Urothelium cell line (cell line): ENCODE results near the gene COPA.
A peak's percentile ranks its signal among the peaks of the same experiment; 100 is the strongest.

Experiments used
- DNase-seq: peaks from one replicate; pipeline ENCODE4 v3.0.0; 2011; ENCODE audit warnings: low spot score, mixed read lengths
- FAIRE-seq: peaks from 2 replicates; lab custom pipeline; 2011; peaks lifted over from hg19 to GRCh38; lab: Jason Lieb, UNC

The COPA gene

GRCh38 chr1:160363010-160363409 lies 20.0 kb upstream of the COPA start:
- no peak for DNase-seq
- FAIRE-seq: no peak

GRCh38 chr1:160362168-160362957 lies 19.3 kb upstream of the COPA start:
- FAIRE-seq: no peak
- no peak for DNase-seq

- DNase-seq (no peak), FAIRE-seq (no peak)
Observed at GRCh38 chr1:160361814-160362167, 18.7 kb upstream of the COPA start.

GRCh38 chr1:160361199-160361598 lies 18.1 kb upstream of the COPA start:
- FAIRE-seq (no peak), DNase-seq (no peak)

GRCh38 chr1:160360227-160360695 lies 17.2 kb upstream of the COPA start:
- FAIRE-seq (no peak), DNase-seq (no peak)

- FAIRE-seq: no peak
- DNase-seq: no peak
Observed at GRCh38 chr1:160359559-160360226, 16.6 kb upstream of the COPA start.

- DNase-seq (no peak), FAIRE-seq (no peak)
Observed at GRCh38 chr1:160358073-160358472, 15.0 kb upstream of the COPA start.

- no peak for FAIRE-seq
- DNase-seq: no peak
Observed at GRCh38 chr1:160357286-160358002, 14.4 kb upstream of the COPA start.

GRCh38 chr1:160354388-160354985 lies 11.4 kb upstream of the COPA start:
- peak; percentile 38 for DNase-seq
- FAIRE-seq: no peak

GRCh38 chr1:160353223-160353622 lies 10.2 kb upstream of the COPA start:
- FAIRE-seq (no peak), DNase-seq (no peak)

GRCh38 chr1:160352555-160352954 lies 9.5 kb upstream of the COPA start:
- FAIRE-seq: no peak
- no peak for DNase-seq

GRCh38 chr1:160351629-160352028 lies 8.6 kb upstream of the COPA start:
- no peak for FAIRE-seq
- no peak for DNase-seq

- DNase-seq (no peak), FAIRE-seq (no peak)
Observed at GRCh38 chr1:160346958-160347357, 3.9 kb upstream of the COPA start.

GRCh38 chr1:160346463-160346862 lies 3.4 kb upstream of the COPA start:
- DNase-seq (no peak), FAIRE-seq (no peak)

GRCh38 chr1:160344936-160345335 lies 1.9 kb upstream of the COPA start:
- FAIRE-seq: no peak
- no peak for DNase-seq

- FAIRE-seq: no peak
- DNase-seq: no peak
Observed at GRCh38 chr1:160344241-160344640, 1.2 kb upstream of the COPA start.

- FAIRE-seq: no peak
- DNase-seq: no peak
Observed at GRCh38 chr1:160342526-160342925, 524 bp downstream of the COPA start.

GRCh38 chr1:160340866-160341265 lies 2.2 kb downstream of the COPA start:
- FAIRE-seq (no peak), DNase-seq (no peak)

- no peak for DNase-seq
- FAIRE-seq: no peak
Observed at GRCh38 chr1:160340146-160340545, 2.9 kb downstream of the COPA start.

- DNase-seq (no peak), FAIRE-seq (no peak)
Observed at GRCh38 chr1:160338580-160338979, 4.5 kb downstream of the COPA start.

- FAIRE-seq: no peak
- DNase-seq: no peak
Observed at GRCh38 chr1:160332516-160332915, 10.5 kb downstream of the COPA start.
